ENCODE data around the gene FANCI.

Gene FANCI

GRCh38 chr15:89329329-89330084 lies 85.7 kb downstream of the FANCI start:
- H3K4me3 Mint-ChIP-seq: peak overlapping the region; percentile 84
- ATAC-seq (peak; percentile 72), DNase-seq (ENCODE audit: low spot score in 2 of 2) (no peak)
- peaks cover 56% of the 10 kb centered on the region for H3K4me1 Mint-ChIP-seq
- H3K27ac Mint-ChIP-seq: peak overlapping the region; percentile 83
- H3K9me3 Mint-ChIP-seq: no peaks in the 10 kb centered on the region
- H3K36me3 Mint-ChIP-seq: peaks cover 98% of the 10 kb centered on the region

GRCh38 chr15:89330119-89330518 lies 86.3 kb downstream of the FANCI start:
- no peak for DNase-seq (ENCODE audit: low spot score in 2 of 2)
- peaks cover 98% of the 10 kb centered on the region for H3K36me3 Mint-ChIP-seq
- H3K4me3 Mint-ChIP-seq: peak overlapping the region; percentile 84
- H3K9me3 Mint-ChIP-seq: no peaks in the 10 kb centered on the region
- no peak for ATAC-seq
- peaks cover 56% of the 10 kb centered on the region for H3K4me1 Mint-ChIP-seq
- peak overlapping the region; percentile 83 for H3K27ac Mint-ChIP-seq

GRCh38 chr15:89330881-89331595 lies 87.3 kb downstream of the FANCI start:
- peak overlapping the region; percentile 83 for H3K27ac Mint-ChIP-seq
- DNase-seq (ENCODE audit: low spot score in 2 of 2): no peak

GRCh38 chr15:89332446-89332845 lies 88.7 kb downstream of the FANCI start:
- Mint-ChIP-seq H3K4me1 (peaks cover 62% of the 10 kb centered on the region), H3K27ac (peak overlapping the region; percentile 69), H3K36me3 (peaks cover 84% of the 10 kb centered on the region), H3K4me3 (peak overlapping the region; percentile 84), H3K9me3 (no peaks in the 10 kb centered on the region)
- ATAC-seq (no peak), DNase-seq (ENCODE audit: low spot score in 2 of 2) (no peak)

More at GRCh38 chr15:89330881-89331595, 87.3 kb downstream of the FANCI start:
- peaks cover 98% of the 10 kb centered on the region for H3K36me3 Mint-ChIP-seq
- H3K9me3 Mint-ChIP-seq: no peaks in the 10 kb centered on the region
- no peak for ATAC-seq
- H3K4me1 Mint-ChIP-seq: peaks cover 62% of the 10 kb centered on the region
- H3K4me3 Mint-ChIP-seq: peak overlapping the region; percentile 84

GRCh38 chr15:89333011-89333860 lies 89.5 kb downstream of the FANCI start:
- Mint-ChIP-seq H3K27ac (peak overlapping the region; percentile 100), H3K9me3 (no peaks in the 10 kb centered on the region), H3K4me3 (peak overlapping the region; percentile 84), H3K36me3 (peaks cover 76% of the 10 kb centered on the region), H3K4me1 (peaks cover 62% of the 10 kb centered on the region)
- DNase-seq (ENCODE audit: low spot score in 2 of 2): no peak
- no peak for ATAC-seq

GRCh38 chr15:89333959-89334509 lies 90.3 kb downstream of the FANCI start:
- Mint-ChIP-seq H3K4me3 (peak overlapping the region; percentile 84), H3K9me3 (no peaks in the 10 kb centered on the region), H3K4me1 (peaks cover 59% of the 10 kb centered on the region), H3K36me3 (peaks cover 68% of the 10 kb centered on the region), H3K27ac (peak overlapping the region; percentile 100)
- ATAC-seq (no peak), DNase-seq (ENCODE audit: low spot score in 2 of 2) (no peak)

- H3K27ac Mint-ChIP-seq: peak within 1 kb of the TSS; percentile 100
- ATAC-seq (peak; percentile 94), DNase-seq (ENCODE audit: low spot score in 2 of 2) (peak; percentile 99 to 100)
- peak within 1 kb of the TSS; percentile 84 for H3K4me3 Mint-ChIP-seq
- peaks cover 53% of the 10 kb centered on the region for H3K4me1 Mint-ChIP-seq
- no peaks in the 10 kb centered on the region for H3K9me3 Mint-ChIP-seq
- peaks cover 62% of the 10 kb centered on the region for H3K36me3 Mint-ChIP-seq
Measured at GRCh38 chr15:89334510-89335297, 90.9 kb downstream of the FANCI start, which contains the start of gene POLG. POLG (minus strand) TSS chr15:89334824; CDS start chr15:89333754, 1,070 bp downstream.

GRCh38 chr15:89335298-89336041 lies 91.7 kb downstream of the FANCI start:
- Mint-ChIP-seq H3K9me3 (no peaks in the 10 kb centered on the region), H3K4me1 (peaks cover 45% of the 10 kb centered on the region), H3K36me3 (peaks cover 54% of the 10 kb centered on the region), H3K4me3 (peak overlapping the region; percentile 84), H3K27ac (peak overlapping the region; percentile 100)
- peak; percentile 0 for ATAC-seq
- DNase-seq (ENCODE audit: low spot score in 2 of 2): no peak

GRCh38 chr15:89338036-89338435 lies 94.3 kb downstream of the FANCI start:
- Mint-ChIP-seq H3K36me3 (peaks cover 28% of the 10 kb centered on the region), H3K9me3 (no peaks in the 10 kb centered on the region), H3K4me3 (no peak overlapping the region), H3K27ac (no peak overlapping the region), H3K4me1 (peaks cover 20% of the 10 kb centered on the region)
- ATAC-seq (no peak), DNase-seq (ENCODE audit: low spot score in 2 of 2) (no peak)

- no peak for DNase-seq (ENCODE audit: low spot score in 2 of 2)
- Mint-ChIP-seq H3K36me3 (peaks cover 5% of the 10 kb centered on the region), H3K4me3 (no peak overlapping the region), H3K4me1 (peaks cover 9% of the 10 kb centered on the region), H3K9me3 (no peaks in the 10 kb centered on the region), H3K27ac (no peak overlapping the region)
- no peak for ATAC-seq
Measured at GRCh38 chr15:89340573-89340972, 96.8 kb downstream of the FANCI start.

GRCh38 chr15:89341316-89342005 lies 97.7 kb downstream of the FANCI start:
- Mint-ChIP-seq H3K27ac (no peak overlapping the region), H3K4me1 (peaks cover 6% of the 10 kb centered on the region), H3K9me3 (no peaks in the 10 kb centered on the region), H3K36me3 (no peaks in the 10 kb centered on the region), H3K4me3 (no peak overlapping the region)
- ATAC-seq (no peak), DNase-seq (ENCODE audit: low spot score in 2 of 2) (no peak)

- Mint-ChIP-seq H3K36me3 (no peaks in the 10 kb centered on the region), H3K27ac (no peak overlapping the region), H3K9me3 (no peaks in the 10 kb centered on the region), H3K4me1 (no peaks in the 10 kb centered on the region), H3K4me3 (no peak overlapping the region)
- ATAC-seq (no peak), DNase-seq (ENCODE audit: low spot score in 2 of 2) (no peak)
Measured at GRCh38 chr15:89342840-89343239, 99.1 kb downstream of the FANCI start.

- Mint-ChIP-seq H3K4me1 (peaks cover 11% of the 10 kb centered on the region), H3K27ac (no peak overlapping the region), H3K36me3 (no peaks in the 10 kb centered on the region), H3K4me3 (no peak overlapping the region), H3K9me3 (no peaks in the 10 kb centered on the region)
- DNase-seq (ENCODE audit: low spot score in 2 of 2) (no peak), ATAC-seq (no peak)
Measured at GRCh38 chr15:89345248-89345647, 101.5 kb downstream of the FANCI start.

All from stimulated activated effector memory CD8-positive, alpha-beta T cell treated with anti-CD3 and anti-CD28 coated beads, Interleukin-12 subunit alpha, Interleukin-12 subunit beta, amount 100 ng/mL, for 72 hours (primary cell).